IPS-NIHi11 (cell line): ENCODE measurements around the gene XPO5.

Experiments
- DNase-seq: peaks from one replicate; pipeline ENCODE4 v3.0.0; 2012; ENCODE audit warnings: mixed read lengths, low spot score

The XPO5 gene

GRCh38 chr6:43497689-43498088, 78.1 kb downstream of the XPO5 start:
- DNase-seq = no peak

GRCh38 chr6:43497129-43497396, 78.8 kb downstream of the XPO5 start:
- DNase-seq = no peak

- DNase-seq = peak; percentile 77
Measured at GRCh38 chr6:43496370-43497128, 79.3 kb downstream of the XPO5 start.

GRCh38 chr6:43495409-43495941, 80.4 kb downstream of the XPO5 start:
- no peak for DNase-seq

- DNase-seq = no peak
Measured at GRCh38 chr6:43494766-43495165, 81.1 kb downstream of the XPO5 start.

- no peak for DNase-seq
Measured at GRCh38 chr6:43494321-43494720, 81.5 kb downstream of the XPO5 start.

- no peak for DNase-seq
Measured at GRCh38 chr6:43493833-43494232, 82.0 kb downstream of the XPO5 start.

- DNase-seq = no peak
Measured at GRCh38 chr6:43493230-43493629, 82.6 kb downstream of the XPO5 start.

GRCh38 chr6:43492673-43493072, 83.2 kb downstream of the XPO5 start:
- DNase-seq = peak; percentile 48

- DNase-seq = no peak
Measured at GRCh38 chr6:43491750-43492661, 83.8 kb downstream of the XPO5 start.

- no peak for DNase-seq
Measured at GRCh38 chr6:43490523-43490939, 85.3 kb downstream of the XPO5 start.

GRCh38 chr6:43489277-43490072, 86.4 kb downstream of the XPO5 start:
- no peak for DNase-seq

- no peak for DNase-seq
Measured at GRCh38 chr6:43488667-43489276, 87.1 kb downstream of the XPO5 start.

GRCh38 chr6:43481591-43482236, 94.1 kb downstream of the XPO5 start:
- DNase-seq = no peak

- DNase-seq = no peak
Measured at GRCh38 chr6:43481075-43481474, 94.8 kb downstream of the XPO5 start.

- no peak for DNase-seq
Measured at GRCh38 chr6:43478008-43478372, 97.8 kb downstream of the XPO5 start.

- DNase-seq = peak; percentile 100
Measured at GRCh38 chr6:43477235-43478007, 98.4 kb downstream of the XPO5 start, which contains the start of gene TJAP1. Gene TJAP1 (plus strand): TSS chr6:43477570. CDS start chr6:43499002, 21,432 bp downstream.

- DNase-seq = no peak
Measured at GRCh38 chr6:43476746-43477145, 99.1 kb downstream of the XPO5 start.

- DNase-seq = no peak
Measured at GRCh38 chr6:43475516-43475915, 100.3 kb downstream of the XPO5 start.

GRCh38 chr6:43472515-43472914, 103.3 kb downstream of the XPO5 start:
- no peak for DNase-seq
